NT2/D1 (cell line): ENCODE data around the gene TNKS2.

ENCODE experiments used
- SUZ12 ChIP-seq: IDR thresholded peaks from 2 replicates; pipeline ENCODE4 v1.6.1; 2011; ENCODE audit not compliant: insufficient read length, insufficient read depth; ENCODE audit errors: extremely low read depth
- ZNF274 ChIP-seq: IDR thresholded peaks from 2 replicates; pipeline ENCODE4 v1.6.1; 2011; ENCODE audit warnings: mild to moderate bottlenecking, low read depth, low read length

- TF ChIP-seq SUZ12: no peak
- no peak for TF ChIP-seq ZNF274
Observed at GRCh38 chr10:91901784-91902677, 103.8 kb downstream of the TNKS2 start.
